ENCODE data around the gene PIP4K2A.

The PIP4K2A gene

DNA sequence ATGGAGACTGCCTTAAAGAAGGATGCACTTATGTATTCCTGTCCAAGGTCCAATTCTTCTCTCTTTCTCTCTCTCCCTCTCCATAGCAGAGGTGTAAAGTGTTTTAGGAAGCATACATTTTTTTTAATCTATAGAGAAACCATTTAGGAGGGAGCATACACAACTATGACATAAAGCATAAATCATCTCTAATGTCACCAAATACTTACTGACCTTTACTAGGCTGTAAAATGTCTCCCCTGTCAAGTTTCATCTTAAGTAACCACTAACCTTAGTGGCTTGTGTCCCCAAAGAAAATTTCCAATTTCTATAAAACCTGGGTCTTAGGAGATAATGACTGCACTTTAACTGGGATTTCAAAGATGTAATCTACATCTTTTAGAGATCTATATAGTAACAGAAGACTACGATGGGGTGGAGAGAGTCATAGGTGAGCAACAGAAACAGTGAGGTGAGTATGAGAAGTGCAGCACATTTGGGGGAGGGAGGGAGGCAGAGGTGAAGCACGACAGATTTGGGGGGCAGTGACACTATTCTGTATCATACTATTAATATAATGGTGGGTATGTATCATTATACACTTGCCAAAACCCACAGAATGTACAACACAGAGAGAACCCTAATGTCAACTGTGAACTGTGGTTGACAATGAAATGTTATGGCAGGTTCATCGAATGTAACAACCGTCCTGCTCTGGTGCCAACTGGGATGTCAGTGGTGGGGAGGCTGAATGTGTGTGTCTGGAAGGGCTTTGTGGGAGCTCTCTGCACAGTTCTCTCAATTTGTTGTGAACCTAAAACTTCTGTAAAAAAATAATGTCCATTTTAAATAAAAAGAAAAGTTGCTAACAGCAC, 79.5 kb downstream of the PIP4K2A start:
- no peak for DNase-seq

DNA sequence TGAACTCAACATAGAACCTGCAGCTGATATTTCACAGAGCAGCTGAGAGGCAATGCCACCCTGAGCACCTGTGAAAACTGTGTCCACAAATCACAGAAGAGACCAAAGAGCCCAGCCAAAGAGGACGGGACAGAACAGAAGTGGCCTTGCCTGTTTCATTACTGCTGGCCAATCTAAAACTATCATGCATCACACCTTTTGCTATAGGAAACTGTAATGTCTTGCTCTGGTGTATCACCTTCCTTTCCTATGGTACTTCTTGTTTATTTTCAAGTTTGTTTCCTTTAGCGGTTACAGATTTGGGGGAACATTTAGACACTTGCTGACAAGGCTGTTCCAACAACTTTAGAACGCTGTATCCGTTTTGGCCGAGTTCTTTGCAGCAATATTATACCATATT, 80.3 kb downstream of the PIP4K2A start:
- DNase-seq: no peak

GRCh38 chr10:22633528-22633927, 80.8 kb downstream of the PIP4K2A start:
- no peak for DNase-seq

GRCh38 chr10:22633106-22633505, 81.3 kb downstream of the PIP4K2A start:
- DNase-seq: no peak

- no peak for DNase-seq
Observed at GRCh38 chr10:22631646-22632278, 82.6 kb downstream of the PIP4K2A start.

GRCh38 chr10:22631185-22631584, 83.2 kb downstream of the PIP4K2A start:
- DNase-seq: no peak

DNA sequence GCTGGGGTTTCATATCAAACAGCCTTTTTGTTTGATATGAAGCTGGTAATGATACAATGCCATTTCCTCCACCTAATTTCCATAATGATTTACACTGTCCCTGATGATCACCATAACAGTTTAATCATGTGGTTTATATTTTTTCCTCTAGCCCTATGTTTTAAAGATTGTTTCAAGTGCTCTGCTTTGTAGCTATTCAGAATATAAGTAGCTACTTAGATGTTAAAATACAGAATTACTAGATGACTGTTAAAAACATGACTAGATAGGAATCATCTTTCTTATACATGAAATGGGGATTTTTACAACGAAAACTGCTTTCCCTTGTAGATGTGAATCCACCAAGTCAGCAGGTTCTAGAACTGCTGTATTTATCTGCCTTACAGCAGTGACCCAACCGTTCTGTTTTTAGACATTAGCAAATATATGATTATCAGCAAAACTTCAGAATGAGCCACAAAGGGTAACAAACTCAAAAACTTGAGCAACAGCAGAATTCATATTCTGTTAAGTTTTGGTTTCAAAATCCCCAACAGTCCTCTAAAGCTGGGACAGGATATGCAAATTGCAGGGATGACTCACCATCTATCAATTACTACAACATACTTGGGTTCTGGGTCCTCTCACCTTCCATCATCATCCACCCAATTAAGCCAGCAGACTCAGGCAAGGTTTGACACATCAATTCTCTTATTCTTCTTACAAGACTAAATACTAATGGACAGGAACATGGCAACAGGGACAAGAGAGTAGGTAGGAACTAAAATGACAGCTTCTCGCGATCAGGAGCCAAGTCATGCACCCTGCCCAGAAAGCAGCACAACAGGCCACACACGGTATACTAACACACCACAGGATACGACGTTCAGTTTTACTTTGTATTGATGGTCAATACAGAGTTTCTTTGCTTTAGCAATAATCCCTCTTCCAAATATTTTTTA, 83.9 kb downstream of the PIP4K2A start:
- DNase-seq: peak in 1 of 2 donors; percentile 73

DNA sequence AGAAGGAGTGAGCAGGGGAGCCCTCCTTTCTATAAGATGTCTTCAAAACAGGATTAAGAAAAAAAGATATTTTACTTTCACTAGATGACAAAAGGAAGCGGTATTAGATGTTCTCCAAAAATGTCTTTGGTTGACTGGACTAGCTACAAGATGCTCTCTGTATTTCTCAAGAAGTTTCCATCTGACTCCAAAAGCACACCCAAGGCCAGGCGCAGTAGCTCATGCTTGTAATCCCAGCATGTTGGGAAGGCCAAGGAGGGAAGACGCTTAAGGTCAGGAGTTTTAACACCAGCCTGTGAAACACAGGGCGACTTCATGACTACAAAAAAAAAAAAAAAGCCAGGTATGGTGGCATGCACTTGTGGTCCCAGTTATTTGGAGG, 84.5 kb downstream of the PIP4K2A start:
- no peak for DNase-seq

DNA sequence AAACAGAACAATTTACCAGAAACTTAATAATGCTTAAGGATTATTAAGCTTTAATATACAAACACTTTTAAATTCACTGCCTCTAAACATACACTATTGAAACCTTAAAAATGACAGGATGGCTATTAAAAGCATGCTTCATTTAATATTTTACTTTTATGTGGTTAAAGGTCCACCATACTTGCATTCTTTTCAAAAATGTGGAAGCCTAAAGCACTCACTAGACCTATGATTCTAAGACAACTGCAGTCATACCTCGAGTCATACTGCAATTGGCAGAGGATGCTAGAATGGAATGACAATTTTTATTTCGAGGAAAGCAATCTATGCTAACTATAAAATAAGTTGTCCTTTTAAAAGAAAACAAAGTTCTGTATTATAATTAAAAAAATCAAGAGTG, 85.3 kb downstream of the PIP4K2A start:
- DNase-seq: no peak

DNA sequence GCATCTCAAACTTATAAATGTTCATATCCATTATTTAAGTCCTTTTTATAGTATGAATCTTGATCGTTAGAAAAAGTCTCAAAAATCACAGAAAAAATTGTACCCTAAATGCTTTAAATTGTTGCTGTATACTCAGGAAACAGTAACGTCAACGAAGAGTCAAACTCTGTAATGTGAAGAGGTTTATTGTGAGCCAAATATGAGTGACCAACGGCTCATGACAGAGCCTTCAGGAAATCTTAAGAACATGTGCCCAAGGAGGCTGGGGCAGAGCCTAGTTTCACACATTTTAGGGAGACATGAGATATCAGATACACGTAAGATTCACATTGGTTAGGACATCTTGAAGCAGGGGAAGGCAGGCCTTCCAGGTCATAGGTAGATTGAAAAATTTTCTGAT, 86.1 kb downstream of the PIP4K2A start:
- no peak for DNase-seq

DNA sequence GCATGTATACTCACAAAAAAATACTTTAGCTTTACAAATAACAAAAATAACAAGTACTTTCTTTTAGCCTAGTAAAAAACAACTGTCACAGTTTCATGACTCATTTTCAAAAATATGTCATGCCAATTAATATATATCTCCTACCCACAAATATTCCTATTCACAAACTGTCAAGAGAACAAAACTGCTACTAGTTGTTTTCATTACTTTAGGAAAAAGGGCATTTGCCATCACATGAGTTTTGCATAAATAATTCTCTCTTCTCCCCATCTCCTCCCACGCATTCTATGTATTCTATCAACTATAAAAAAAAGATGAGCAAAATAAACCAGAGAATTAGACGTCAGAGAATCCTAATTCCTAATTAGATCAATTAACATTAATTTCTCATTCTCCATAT, 87.6 kb downstream of the PIP4K2A start:
- no peak for DNase-seq

GRCh38 chr10:22625516-22626290, 88.7 kb downstream of the PIP4K2A start:
- DNase-seq: no peak

DNA sequence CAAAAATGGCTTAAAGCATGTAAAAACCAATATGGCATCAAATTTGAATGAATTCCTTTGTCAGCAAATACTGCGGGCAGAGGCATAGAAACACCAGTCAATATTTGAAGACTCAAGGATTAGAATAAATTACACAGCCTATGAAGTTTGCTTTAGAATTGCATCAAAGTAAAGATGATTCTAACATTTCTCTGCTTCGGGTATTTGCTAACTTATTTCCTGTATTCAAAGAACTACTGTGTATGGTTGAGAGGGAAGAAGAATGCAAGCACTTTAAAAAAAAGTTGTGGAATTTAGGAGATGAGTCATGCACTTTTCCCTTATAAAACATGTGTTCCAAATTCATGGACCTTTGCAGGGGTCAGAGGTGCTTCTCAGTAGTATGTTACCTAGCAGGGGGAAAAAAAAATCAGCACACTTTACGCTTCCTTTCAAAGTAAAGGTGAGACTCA, 90.1 kb downstream of the PIP4K2A start:
- DNase-seq: no peak

GRCh38 chr10:22623633-22624253, 90.6 kb downstream of the PIP4K2A start:
- no peak for DNase-seq

DNA sequence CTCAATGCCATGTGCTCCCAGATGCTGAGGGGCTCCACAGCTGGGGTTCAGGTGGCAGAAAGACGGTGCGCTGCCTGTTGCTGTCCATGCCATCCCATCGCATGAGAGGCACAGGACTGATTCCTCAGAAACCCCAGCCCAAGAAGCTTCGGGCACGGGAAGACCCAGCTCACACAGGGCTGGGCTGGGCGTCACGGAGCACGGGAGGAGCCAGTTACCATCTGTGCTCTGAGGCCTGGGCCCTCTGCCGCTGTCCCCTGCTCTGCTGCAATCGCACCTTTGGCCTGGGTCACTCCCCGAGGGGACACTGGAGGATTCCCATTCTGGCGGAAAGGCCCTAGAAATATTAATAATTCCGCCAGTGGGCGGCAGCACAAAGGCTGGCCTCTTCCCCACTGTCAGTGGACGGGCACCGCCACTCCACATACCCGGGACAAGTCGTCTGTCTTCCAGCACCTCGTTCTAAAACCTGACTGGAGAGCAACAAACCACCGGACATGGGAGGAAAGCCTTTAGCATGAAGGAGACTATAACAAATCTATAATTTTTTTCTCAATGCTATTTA, 92.1 kb downstream of the PIP4K2A start:
- no peak for DNase-seq

DNA sequence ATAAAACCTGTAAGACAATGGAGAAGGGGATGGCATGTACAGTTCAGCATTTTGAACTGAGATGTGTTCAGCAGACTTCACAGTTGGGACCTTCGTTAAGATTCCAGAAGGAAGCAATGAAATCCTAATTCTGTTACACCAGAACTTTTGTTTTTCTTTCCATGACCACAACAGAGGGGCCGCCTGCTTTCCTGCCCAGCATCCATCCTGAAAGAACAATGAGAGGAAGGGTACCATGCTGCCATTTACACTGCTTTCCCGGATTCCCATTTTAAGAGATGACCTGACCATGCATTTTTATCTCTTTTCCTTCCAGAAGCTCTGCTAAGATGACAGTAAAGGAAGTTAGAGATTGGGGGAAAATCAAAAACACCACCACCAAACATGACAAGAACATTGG, 92.7 kb downstream of the PIP4K2A start:
- DNase-seq: no peak

GRCh38 chr10:22620929-22621328, 93.4 kb downstream of the PIP4K2A start:
- DNase-seq: no peak

- DNase-seq: no peak
Observed at GRCh38 chr10:22620140-22620857, 94.1 kb downstream of the PIP4K2A start.

DNA sequence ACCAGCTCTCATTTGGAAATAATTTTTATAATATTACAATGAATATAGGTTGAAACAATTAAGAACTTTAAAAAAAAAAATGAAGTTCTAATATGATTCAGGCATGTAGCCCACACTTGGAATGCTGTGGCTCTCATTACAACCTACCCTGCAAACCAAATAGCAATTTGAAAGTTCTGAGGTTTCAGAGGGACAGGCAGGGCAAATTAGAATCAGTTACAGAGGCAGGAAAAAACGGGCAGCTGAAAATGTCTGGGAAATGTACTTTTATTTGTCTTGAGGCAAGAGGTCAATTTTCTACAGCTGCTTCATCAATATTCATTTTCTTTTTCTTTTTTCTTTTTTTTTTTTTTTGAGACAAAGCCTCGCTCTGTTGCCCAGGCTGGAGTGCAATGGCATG, 95.3 kb downstream of the PIP4K2A start:
- no peak for DNase-seq

- no peak for DNase-seq
Observed at GRCh38 chr10:22618078-22618785, 96.1 kb downstream of the PIP4K2A start.

Measured in bone marrow (tissue), 2 donors.